Measurements from ENCODE around the gene TRUB2. TPM values are rescaled to one million over a fixed set of nuclear protein-coding genes. Genes with fewer than 3 reads are reported as not detected.
"Not testable (repeated sequence)": the region's sequence is repeated elsewhere in the genome, so short reads cannot be mapped to it uniquely, and the experiment has no call there.

TRUB2 gene
- polyA plus RNA-seq, 1 experiment, result 25.9 TPM

- DNase-seq (ENCODE audit: low read depth), result no peak
- Histone ChIP-seq H3K36me3 (ENCODE audit: control insufficient read depth, insufficient read depth, low read length) (peaks cover 15% of the 10 kb centered on the region), H3K27me3 (ENCODE audit: control insufficient read depth, insufficient read depth, low read length) (no peaks in the 10 kb centered on the region), H3K4me3 (ENCODE audit: low read depth, low read length) (peak overlapping the region; percentile 68)
- ChIA-PET CTCF (interaction anchor here (0.6 to 1.5 kb wide), 28 partner anchors 9 to 297 kb away, joined by 3 to 19 read pairs (median 4); partner anchors contain the start of gene CERCAM), POLR2A (no interaction called here)
- TF ChIP-seq CTCF (IDR thresholded peaks at IDR 0.05; ENCODE audit: insufficient read depth, low read depth, low read length), result peak; percentile 74
Observed at GRCh38 chr9:128341435-128341849, 19.2 kb upstream of the TRUB2 start.

- ChIA-PET CTCF (interaction anchor here (0.6 to 1.5 kb wide), 27 partner anchors 8 to 297 kb away, joined by 3 to 19 read pairs (median 5); partner anchors contain the start of gene CERCAM), POLR2A (no interaction called here)
- Histone ChIP-seq H3K4me3 (ENCODE audit: low read depth, low read length) (peak overlapping the region; percentile 68), H3K36me3 (ENCODE audit: control insufficient read depth, insufficient read depth, low read length) (peaks cover 15% of the 10 kb centered on the region), H3K27me3 (ENCODE audit: control insufficient read depth, insufficient read depth, low read length) (no peaks in the 10 kb centered on the region)
- no peak for TF ChIP-seq CTCF (IDR thresholded peaks at IDR 0.05; ENCODE audit: insufficient read depth, low read depth, low read length)
- no peak for DNase-seq (ENCODE audit: low read depth)
Observed at GRCh38 chr9:128340691-128341434, 18.6 kb upstream of the TRUB2 start.

- ChIA-PET CTCF (interaction anchor here (1.9 kb wide), 1 partner anchor 45 kb away, joined by 5 read pairs; no protein-coding TSS in a partner anchor), POLR2A (no interaction called here)
- TF ChIP-seq CTCF (IDR thresholded peaks at IDR 0.05; ENCODE audit: insufficient read depth, low read depth, low read length), result no peak
- Histone ChIP-seq H3K27me3 (ENCODE audit: control insufficient read depth, insufficient read depth, low read length) (no peaks in the 10 kb centered on the region), H3K4me3 (ENCODE audit: low read depth, low read length) (peak within 1 kb of the TSS; percentile 68), H3K36me3 (ENCODE audit: control insufficient read depth, insufficient read depth, low read length) (peaks cover 12% of the 10 kb centered on the region)
- peak; percentile 19 for DNase-seq (ENCODE audit: low read depth)
Observed at GRCh38 chr9:128339761-128340690, 17.8 kb upstream of the TRUB2 start, which contains the start of gene SLC27A4. Gene SLC27A4, plus strand, starts transcription at chr9:128340527. Its CDS starts 2,606 bp downstream, at chr9:128343133.

- not testable (repeated sequence) for DNase-seq (ENCODE audit: low read depth); H3K27me3 ChIP-seq (ENCODE audit: control insufficient read depth, insufficient read depth, low read length); H3K36me3 ChIP-seq (ENCODE audit: control insufficient read depth, insufficient read depth, low read length); H3K4me3 ChIP-seq (ENCODE audit: low read depth, low read length)
- ChIA-PET POLR2A (interaction anchor here (0.6 kb wide), 2 partner anchors 32 to 33 kb away, joined by 3 to 4 read pairs; no protein-coding TSS in a partner anchor), CTCF (interaction anchor here (0.6 to 1.9 kb wide), 4 partner anchors 9 to 132 kb away, joined by 4 to 5 read pairs (median 4); no protein-coding TSS in a partner anchor)
Observed at GRCh38 chr9:128338852-128339614, 16.8 kb upstream of the TRUB2 start.

- ChIA-PET POLR2A (no interaction called here), CTCF (interaction anchor here (1.9 kb wide), 1 partner anchor 24 kb away, joined by 5 read pairs; no protein-coding TSS in a partner anchor)
- TF ChIP-seq CTCF (IDR thresholded peaks at IDR 0.05; ENCODE audit: insufficient read depth, low read depth, low read length), result no peak
- Histone ChIP-seq H3K27me3 (ENCODE audit: control insufficient read depth, insufficient read depth, low read length) (no peaks in the 10 kb centered on the region), H3K4me3 (ENCODE audit: low read depth, low read length) (no peak overlapping the region), H3K36me3 (ENCODE audit: control insufficient read depth, insufficient read depth, low read length) (peaks cover 6% of the 10 kb centered on the region)
- no peak for DNase-seq (ENCODE audit: low read depth)
Observed at GRCh38 chr9:128337936-128338335, 15.7 kb upstream of the TRUB2 start.

Data from BJ (cell line).